Stimulated activated naive CD8-positive, alpha-beta T cell treated with anti-CD3 and anti-CD28 coated beads, Interleukin-15, amount 100 ng/mL, for 72 hours (primary cell): ENCODE data around the gene POLR2J.
"Not testable (repeated sequence)": the region's sequence is repeated elsewhere in the genome, so short reads cannot be mapped to it uniquely, and the experiment has no call there.

Experiments
- ATAC-seq: fragments of 150-1000 bp; cut with Tn5 transposase; 2 replicates; pipeline ENCODE4 v1.10.0; 2021; ENCODE audit warnings: mild to moderate bottlenecking, moderate library complexity
- DNase-seq, 2 donors: peaks; one replicate each; pipeline ENCODE4 v3.0.0; 2021 to 2022
- H3K27ac Mint-ChIP-seq, 2 donors: one replicate each; pipeline ENCODE4 v1.8.0; 2022; ENCODE audit warnings: mild to moderate bottlenecking in 2 of 2, mixed read lengths in 2 of 2, moderate library complexity in 2 of 2
- H3K27me3 Mint-ChIP-seq: one replicate; pipeline ENCODE4 v1.8.0; 2022; ENCODE audit warnings: mixed read lengths
- H3K4me1 Mint-ChIP-seq: one replicate; pipeline ENCODE4 v1.8.0; 2022; ENCODE audit warnings: mild to moderate bottlenecking, mixed read lengths
- H3K4me3 Mint-ChIP-seq, 2 donors: one replicate each; pipeline ENCODE4 v1.8.0; 2022; ENCODE audit warnings: mild to moderate bottlenecking in 2 of 2, mixed read lengths in 2 of 2, moderate library complexity in 1 of 2
- H3K9me3 Mint-ChIP-seq, 2 donors: one replicate each; pipeline ENCODE4 v1.8.0; 2022; ENCODE audit warnings: mixed read lengths in 2 of 2

Gene POLR2J

DNA sequence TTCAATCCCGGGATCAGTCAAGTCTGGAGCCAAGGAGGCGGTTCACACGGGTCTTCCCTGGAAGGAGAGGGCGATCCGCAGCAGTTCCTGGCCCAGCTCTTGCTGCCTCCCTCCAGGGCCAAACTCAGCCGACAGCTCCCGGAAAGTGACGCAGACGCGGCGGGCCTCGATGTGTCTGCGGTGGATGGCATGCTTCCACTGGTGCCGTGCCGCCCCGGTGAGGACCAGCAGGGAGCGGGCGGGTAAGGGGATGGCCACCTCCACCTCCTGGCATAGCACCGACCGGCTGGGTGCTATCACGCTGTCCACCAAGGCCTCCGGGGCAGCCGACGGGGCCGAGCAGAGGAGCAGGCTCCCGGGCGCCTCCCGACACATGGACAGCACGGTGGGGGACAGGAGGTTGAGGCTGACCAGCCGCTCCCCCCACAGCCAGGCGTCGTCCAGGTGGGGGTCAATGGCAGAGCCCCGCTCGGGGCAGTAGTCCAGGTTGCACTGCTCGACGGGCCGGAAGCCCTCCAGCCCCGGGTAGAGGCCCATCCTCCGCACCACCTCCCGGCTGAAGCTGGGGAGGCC, 21.3 kb downstream of the POLR2J start:
- Mint-ChIP-seq H3K27ac (no peak overlapping the region), H3K9me3 (no peaks in the 10 kb centered on the region), H3K4me3 (no peak overlapping the region), H3K4me1 (peaks cover 16% of the 10 kb centered on the region), H3K27me3 (no peaks in the 10 kb centered on the region)
- DNase-seq, result no peak
- ATAC-seq, result peak; percentile 26

DNA sequence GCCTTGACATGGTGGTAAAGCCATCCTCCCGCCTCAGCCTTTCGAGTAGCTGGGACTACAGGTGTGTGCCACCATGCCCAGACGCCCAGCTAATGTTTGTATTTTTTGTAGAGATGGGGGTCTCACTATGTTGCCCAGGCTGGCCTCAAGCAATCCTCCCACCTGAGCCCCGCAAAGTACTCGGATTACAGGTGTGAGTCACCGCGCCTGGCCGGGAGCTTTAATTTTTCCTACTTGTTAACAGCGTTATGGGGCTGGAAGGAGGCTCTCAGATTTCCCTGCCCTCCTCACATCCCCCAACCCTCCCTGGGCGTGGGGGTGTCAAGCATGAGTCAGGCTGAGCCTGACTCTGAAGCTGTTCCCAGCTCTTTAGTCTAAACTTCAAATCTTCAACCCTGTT, 22.4 kb downstream of the POLR2J start:
- no peak for ATAC-seq
- no peak for DNase-seq
- Mint-ChIP-seq H3K4me1 (peaks cover 8% of the 10 kb centered on the region), H3K27me3 (no peaks in the 10 kb centered on the region), H3K9me3 (no peaks in the 10 kb centered on the region), H3K4me3 (no peak overlapping the region), H3K27ac (no peak overlapping the region)

DNA sequence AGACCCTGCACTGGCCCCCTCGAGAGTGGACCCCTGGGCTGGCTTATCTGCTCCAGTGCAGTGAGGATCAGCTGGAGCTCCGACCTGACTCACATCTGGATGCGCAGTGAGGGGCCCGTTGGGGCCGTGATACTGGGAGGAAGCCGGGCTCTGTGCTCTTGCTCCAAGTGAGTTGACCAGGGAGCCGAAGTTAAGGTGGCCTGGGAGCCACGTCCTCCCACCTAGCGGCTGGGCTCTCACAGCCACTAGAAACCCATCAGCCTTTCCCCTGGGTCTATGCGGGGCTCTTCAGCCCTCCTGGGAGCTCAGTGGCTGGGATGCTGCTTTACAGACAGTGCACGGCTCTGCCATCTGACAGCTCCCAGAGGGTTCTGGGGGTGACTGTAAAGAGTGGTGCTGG, 23.1 kb downstream of the POLR2J start:
- no peak overlapping the region for H3K4me3 Mint-ChIP-seq
- H3K9me3 Mint-ChIP-seq, result no peaks in the 10 kb centered on the region
- no peaks in the 10 kb centered on the region for H3K27me3 Mint-ChIP-seq
- ATAC-seq, result no peak
- H3K4me1 Mint-ChIP-seq, result peaks cover 4% of the 10 kb centered on the region
- H3K27ac Mint-ChIP-seq, result no peak overlapping the region
- DNase-seq, result no peak

DNA sequence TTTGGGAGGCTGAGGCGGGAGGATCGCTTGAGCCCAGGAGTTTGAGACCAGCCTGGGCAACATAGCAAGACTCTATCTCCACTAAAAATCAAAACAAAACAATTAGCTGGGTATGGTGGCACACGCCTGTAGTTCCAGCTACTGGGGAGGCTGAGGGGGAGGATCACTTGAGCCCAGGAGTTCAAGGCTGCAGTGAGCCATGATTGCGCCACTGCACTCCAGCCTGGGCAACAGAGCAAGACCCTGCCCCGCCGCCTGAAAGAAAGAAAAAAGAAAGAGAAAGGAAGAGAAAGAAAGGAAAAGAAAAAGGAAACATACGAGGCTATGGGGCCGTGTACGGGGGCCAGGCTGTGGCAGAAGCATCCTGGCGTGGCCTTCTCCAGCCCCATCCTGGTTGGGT, 23.8 kb downstream of the POLR2J start:
- not testable (repeated sequence) for H3K9me3 Mint-ChIP-seq, H3K4me3 Mint-ChIP-seq, H3K4me1 Mint-ChIP-seq, DNase-seq, H3K27me3 Mint-ChIP-seq, H3K27ac Mint-ChIP-seq, ATAC-seq

DNA sequence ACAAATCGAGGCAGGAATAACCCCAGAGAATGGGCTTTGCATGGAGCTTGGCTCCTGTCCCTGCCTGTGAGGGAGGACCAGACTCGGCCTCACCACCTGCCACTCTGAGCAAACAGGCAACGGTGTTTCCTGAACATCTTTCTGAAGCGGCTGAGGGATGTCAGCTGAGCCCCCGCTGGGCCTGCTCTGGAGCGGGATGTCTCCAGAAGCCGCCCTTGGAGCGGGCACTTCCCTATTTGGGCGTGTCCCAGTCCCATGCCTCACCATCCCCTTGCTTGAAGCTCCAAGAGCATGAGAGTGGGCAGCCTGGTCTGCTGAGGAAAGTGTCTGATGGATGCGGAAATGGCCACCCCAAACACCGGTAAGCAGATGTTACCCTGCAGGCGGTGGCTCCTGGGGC, 24.3 kb downstream of the POLR2J start:
- no peaks in the 10 kb centered on the region for H3K9me3 Mint-ChIP-seq
- no peak for DNase-seq
- H3K4me3 Mint-ChIP-seq, result no peak overlapping the region
- ATAC-seq, result no peak
- no peak overlapping the region for H3K27ac Mint-ChIP-seq
- peaks cover 7% of the 10 kb centered on the region for H3K4me1 Mint-ChIP-seq
- H3K27me3 Mint-ChIP-seq, result no peaks in the 10 kb centered on the region

DNA sequence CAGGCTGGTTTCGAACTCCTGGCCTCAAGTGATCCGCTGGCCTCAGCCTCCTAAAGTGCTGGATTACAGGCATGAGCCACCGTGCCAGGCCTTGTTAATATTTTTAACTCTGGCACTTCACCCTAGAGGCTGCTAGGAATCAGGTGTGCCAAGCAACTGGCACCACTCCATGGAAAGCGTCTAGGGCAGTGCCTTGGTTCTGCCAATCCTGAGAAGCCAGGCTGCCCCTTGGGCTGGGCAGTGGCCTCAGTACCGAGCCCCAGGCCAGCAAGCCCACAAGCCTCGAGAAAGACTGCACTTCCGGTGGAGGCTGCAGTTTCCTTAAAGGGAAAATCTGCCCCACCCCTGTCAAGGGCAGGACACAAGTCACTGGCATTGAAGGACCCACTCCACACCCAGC, 25.4 kb downstream of the POLR2J start:
- ATAC-seq (no peak), DNase-seq (no peak)
- Mint-ChIP-seq H3K9me3 (no peaks in the 10 kb centered on the region), H3K4me1 (peaks cover 7% of the 10 kb centered on the region), H3K27me3 (no peaks in the 10 kb centered on the region), H3K4me3 (no peak overlapping the region), H3K27ac (no peak overlapping the region)

DNA sequence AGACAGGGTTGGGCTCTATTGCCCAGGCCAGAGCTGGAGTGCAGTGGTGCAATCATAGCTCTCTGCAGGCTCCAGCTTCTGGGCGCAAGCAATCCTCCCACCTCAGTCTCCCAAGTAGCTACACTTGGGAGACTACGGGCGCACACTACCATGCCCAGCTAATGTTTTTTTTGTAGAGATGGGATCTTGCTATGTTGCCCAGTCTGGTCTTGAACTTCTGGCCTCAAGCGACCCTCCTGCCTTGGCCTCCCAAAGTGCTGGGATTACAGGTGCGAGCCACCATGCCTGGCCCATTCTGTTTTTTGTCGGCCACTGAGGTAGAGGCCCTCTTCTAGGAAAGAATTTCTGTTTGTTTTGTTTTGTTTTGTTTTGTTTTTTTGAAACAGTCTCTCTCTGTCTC, 26.3 kb downstream of the POLR2J start:
- ATAC-seq (no peak), DNase-seq (no peak)
- Mint-ChIP-seq H3K4me1 (peaks cover 7% of the 10 kb centered on the region), H3K27me3 (no peaks in the 10 kb centered on the region), H3K4me3 (no peak overlapping the region), H3K9me3 (no peaks in the 10 kb centered on the region), H3K27ac (no peak overlapping the region)

DNA sequence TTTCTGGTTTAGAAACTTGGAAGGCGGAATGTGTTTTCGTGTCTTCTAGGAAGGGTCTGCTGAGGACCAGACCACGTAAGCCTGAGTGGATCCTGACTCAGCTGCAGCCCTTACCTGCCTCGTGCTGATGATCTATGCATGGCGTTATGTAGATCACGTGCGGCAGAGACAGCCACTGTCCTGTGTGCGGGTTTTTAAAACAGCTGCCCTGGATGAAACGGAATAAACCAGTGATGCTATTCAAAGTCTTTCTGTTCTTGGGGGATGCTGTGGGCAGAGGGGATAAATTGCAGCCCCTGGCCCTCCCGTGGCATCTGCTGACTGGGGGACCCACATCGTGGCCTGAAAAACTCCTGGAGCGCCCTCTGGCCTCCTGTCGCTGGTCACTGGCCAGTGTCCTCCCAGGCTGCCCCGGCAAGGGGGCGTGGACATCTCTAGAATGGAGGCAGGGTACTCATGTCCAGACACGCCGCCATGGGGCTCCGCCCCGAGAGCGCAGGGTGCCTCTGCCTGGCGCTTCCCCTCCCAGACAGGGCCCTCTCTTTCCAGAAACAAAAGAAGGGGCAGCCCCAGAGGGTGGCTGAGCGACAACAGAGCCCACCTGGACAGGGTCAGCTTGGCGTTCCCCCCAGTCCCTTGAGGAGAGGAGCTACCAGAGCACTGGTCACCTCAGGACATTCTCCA, 27.2 kb downstream of the POLR2J start:
- DNase-seq (no peak), ATAC-seq (no peak)
- Mint-ChIP-seq H3K27ac (peak overlapping the region in 1 of 2 donors; percentile 59), H3K4me3 (no peak overlapping the region), H3K4me1 (peaks cover 14% of the 10 kb centered on the region), H3K27me3 (no peaks in the 10 kb centered on the region), H3K9me3 (no peaks in the 10 kb centered on the region)

DNA sequence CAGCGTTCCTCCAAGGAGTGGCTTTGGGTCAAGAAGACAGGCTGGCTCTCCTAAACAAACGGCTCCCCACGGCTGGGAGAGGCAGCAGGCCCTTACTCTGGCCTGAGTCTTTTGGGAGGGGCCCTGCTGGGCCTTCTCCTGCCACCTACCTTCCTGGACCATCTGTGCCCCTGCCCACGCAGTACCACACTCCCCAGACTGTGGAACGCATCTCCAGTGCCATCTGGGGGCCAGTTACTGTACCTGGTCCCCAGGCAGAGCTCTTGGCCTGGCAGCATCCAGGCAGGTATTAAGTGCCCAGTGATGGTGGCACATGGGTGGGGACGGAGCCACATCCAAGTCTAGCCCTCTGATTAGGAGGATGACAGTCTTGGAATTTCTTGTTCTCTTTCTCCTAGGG, 28.5 kb downstream of the POLR2J start:
- Mint-ChIP-seq H3K27ac (no peak overlapping the region), H3K27me3 (no peaks in the 10 kb centered on the region), H3K4me1 (peaks cover 14% of the 10 kb centered on the region), H3K9me3 (no peaks in the 10 kb centered on the region), H3K4me3 (no peak overlapping the region)
- DNase-seq (peak; percentile 43 to 60), ATAC-seq (peak; percentile 87)

DNA sequence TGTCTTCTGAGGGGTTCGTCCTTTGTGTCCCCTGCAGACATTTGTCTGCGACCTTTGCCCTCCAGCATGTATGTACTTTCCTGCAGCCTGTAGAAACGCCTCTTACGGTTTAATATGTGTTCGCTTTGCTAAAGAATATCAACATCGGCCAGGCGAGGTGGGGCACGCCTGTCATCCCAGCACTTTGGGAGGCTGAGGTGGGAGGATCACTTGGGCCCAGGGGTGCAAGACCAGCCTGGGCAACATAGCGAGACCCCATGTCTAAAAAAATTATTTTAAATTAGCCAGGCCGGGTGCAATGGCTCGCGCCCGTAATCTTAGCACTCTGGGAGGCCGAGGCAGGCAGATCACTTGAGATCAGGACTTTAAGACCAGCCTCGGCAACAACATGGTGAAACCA, 29.6 kb downstream of the POLR2J start:
- Mint-ChIP-seq H3K4me3 (no peak overlapping the region), H3K4me1 (peaks cover 20% of the 10 kb centered on the region), H3K27ac (no peak overlapping the region), H3K9me3 (no peaks in the 10 kb centered on the region), H3K27me3 (no peaks in the 10 kb centered on the region)
- ATAC-seq, result no peak
- DNase-seq, result no peak

DNA sequence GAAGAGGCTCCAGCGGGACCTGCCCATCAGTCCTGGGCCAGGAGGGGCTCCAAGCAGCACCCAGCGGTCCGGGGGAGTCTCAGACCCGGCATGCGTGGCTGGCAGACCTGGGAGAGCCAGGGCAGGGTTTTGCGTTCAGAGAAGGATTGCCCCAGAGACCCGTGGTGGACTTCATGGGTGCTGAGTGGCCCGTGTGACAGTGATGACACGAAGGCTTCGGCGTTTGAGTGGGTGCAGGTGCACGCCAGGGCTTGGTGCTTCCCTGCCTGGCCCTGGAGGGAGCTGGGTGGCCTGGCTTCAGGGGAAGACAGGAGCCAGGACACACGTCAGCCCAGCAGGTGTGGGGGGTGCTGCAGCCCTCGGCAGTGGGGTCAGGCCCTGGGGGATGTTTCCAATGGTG, 31.4 kb downstream of the POLR2J start:
- Mint-ChIP-seq H3K27me3 (no peaks in the 10 kb centered on the region), H3K27ac (peak overlapping the region in 1 of 2 donors; percentile 59), H3K4me1 (peaks cover 25% of the 10 kb centered on the region), H3K4me3 (no peak overlapping the region), H3K9me3 (no peaks in the 10 kb centered on the region)
- DNase-seq, result no peak
- ATAC-seq, result no peak

DNA sequence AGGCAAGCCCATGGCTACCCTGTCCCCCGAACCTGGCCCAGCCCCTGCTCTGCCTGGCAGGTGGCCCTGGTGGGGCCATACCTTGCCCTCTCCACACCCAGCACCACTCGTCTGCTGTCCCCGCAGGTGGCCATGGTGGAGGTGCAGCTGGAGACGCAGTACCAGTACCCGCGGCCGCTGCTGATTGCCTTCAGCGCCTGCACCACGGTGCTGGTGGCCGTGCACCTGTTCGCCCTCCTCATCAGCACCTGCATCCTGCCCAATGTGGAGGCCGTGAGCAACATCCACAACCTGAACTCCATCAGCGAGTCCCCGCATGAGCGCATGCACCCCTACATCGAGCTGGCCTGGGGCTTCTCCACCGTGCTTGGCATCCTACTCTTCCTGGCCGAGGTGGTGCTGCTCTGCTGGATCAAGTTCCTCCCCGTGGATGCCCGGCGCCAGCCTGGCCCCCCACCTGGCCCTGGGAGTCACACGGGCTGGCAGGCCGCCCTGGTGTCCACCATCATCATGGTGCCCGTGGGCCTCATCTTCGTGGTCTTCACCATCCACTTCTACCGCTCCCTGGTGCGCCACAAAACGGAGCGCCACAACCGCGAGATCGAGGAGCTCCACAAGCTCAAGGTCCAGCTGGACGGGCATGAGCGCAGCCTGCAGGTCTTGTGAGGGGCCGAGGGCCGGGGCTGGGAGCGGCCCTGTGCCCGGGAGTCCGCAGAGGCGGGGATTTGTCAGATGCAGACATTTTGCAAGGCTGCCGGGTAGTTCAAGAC, 32.1 kb downstream of the POLR2J start:
- no peak overlapping the region for H3K27ac Mint-ChIP-seq

DNA sequence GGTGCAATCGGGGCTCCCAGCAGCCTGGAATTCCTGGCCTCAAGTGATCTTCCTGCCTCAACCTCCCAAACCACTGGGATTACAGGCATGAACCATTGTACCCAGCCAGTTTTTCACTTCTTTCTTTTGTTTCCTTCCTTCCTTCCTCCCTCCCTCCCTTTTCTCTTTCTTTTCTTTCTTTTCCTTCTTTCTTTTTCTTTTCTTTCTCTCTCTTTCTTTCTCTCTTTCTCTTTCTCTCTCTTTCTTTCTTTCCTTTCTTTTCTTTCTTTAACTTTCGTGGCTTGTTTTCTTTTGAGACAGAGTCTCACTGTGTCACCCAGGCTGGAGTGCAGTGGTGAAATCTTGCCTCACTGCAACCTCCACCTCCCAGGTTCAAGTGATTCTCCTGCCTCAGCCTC, 33.0 kb downstream of the POLR2J start:
- H3K27ac Mint-ChIP-seq, result peak overlapping the region; percentile 0 to 75
- DNase-seq (no peak), ATAC-seq (no peak)
- H3K4me3 Mint-ChIP-seq, result no peak overlapping the region
- no peaks in the 10 kb centered on the region for H3K9me3 Mint-ChIP-seq
- H3K27me3 Mint-ChIP-seq, result no peaks in the 10 kb centered on the region
- peaks cover 25% of the 10 kb centered on the region for H3K4me1 Mint-ChIP-seq

More for the DNA sequence above, 32.1 kb downstream of the POLR2J start:
- Mint-ChIP-seq H3K27me3 (no peaks in the 10 kb centered on the region), H3K9me3 (no peaks in the 10 kb centered on the region), H3K4me1 (peaks cover 25% of the 10 kb centered on the region), H3K4me3 (no peak overlapping the region)
- DNase-seq (no peak), ATAC-seq (no peak)

DNA sequence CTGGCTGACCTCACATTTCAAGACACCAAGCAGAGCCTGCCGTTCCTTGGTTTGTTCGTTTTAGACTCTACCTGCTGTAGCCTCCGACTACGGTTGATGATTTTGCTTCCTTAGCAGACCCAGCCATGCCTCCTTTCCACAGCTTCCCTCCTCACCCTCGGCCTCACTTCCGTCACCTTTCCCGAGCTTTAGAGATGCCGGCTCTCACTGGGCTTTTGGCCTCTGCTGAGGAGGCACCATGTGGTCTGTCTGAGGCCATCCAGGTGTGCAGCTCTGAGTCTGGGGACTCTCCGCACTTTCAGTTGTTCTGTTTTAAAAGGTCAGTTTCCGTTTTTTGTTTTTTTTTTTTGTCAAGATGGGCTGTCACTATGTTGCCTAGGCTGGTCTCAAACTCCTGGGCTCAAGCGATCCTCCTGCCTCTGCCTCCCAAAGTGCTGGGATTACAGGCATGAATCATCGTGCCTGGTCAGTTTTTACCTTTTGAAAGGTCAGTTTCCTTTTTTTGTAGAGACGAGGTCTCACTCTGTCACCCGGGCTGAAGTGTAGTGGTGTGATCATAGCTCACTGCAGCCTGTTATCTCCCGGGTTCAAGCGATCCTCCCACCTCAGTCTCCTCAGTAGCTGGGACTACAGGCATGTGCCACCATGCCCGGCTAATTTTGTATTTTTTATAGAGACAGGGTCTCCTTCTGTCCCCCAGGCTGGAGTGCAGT, 33.6 kb downstream of the POLR2J start:
- no peaks in the 10 kb centered on the region for H3K27me3 Mint-ChIP-seq

DNA sequence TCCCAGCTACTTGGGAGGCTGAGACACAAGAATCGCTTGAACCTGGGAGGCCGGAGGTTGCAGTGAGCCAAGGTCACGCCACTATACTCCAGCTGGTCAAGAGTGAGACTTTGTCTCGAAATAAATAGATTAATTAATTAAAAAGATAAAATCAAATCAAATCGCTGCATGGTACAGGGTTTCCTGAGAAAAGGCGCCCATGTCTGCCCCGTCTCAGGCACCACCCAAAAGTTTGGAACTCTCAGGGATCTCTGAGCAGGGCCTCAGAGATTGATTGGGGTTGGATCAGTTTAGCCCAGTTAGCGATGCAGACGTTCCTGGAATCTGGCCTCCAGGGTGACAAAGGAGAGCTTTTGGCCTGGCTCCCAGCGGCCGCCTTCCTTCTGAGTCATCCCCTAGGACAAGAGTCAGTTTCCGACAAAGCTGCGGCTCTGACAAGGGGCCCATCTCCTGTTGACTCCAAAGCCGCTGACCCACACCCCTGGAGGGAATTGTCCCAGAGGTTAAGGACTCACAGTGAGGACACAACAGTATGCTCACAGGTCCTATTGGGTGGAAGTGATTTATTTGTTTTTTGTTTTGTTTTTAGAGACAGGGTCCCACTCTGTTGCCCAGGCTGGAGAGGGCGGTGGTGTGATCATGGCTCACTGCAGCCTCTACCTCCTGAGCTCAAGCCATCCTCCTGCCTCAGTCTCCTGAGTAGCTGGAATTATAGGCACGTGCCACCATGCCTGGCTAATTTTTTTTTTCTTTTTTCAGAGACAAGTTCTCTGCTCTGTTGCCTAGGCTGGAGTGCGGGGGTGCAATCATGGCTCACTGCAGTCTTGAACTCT, 38.5 kb downstream of the POLR2J start:
- Mint-ChIP-seq H3K4me1 (peaks cover 27% of the 10 kb centered on the region), H3K27me3 (no peaks in the 10 kb centered on the region), H3K27ac (no peak overlapping the region), H3K9me3 (no peaks in the 10 kb centered on the region), H3K4me3 (no peak overlapping the region)
- ATAC-seq (no peak), DNase-seq (no peak)

More for the DNA sequence above, 33.6 kb downstream of the POLR2J start:
- ATAC-seq, result no peak
- peak overlapping the region in 1 of 2 donors; percentile 18 for H3K4me3 Mint-ChIP-seq
- peaks cover 20% of the 10 kb centered on the region for H3K4me1 Mint-ChIP-seq
- peak overlapping the region in 1 of 2 donors; percentile 27 for H3K27ac Mint-ChIP-seq
- no peak for DNase-seq
- no peaks in the 10 kb centered on the region for H3K9me3 Mint-ChIP-seq
